BLaER1 treated with 17β-estradiol and CSF1 and Interleukin-3, amounts not matched to agents 10 nM and 100 nM (cell line): ENCODE measurements around the gene BEND4.

Experiments used
- H3K27ac ChIP-seq, 11 experiments: shearing (Covaris generic); formaldehyde crosslinking; 2 replicates each; pipeline ENCODE4 v1.8.1; 2022
- H3K27me3 ChIP-seq, 11 experiments: shearing (Covaris generic); formaldehyde crosslinking; 2 replicates each; pipeline ENCODE4 v1.8.1; 2022
- H3K36me3 ChIP-seq, 11 experiments: shearing (Covaris generic); formaldehyde crosslinking; 2 replicates each; pipeline ENCODE4 v1.8.1; 2022
- H3K4me1 ChIP-seq, 10 experiments: shearing (Covaris generic); formaldehyde crosslinking; 2 replicates each; pipeline ENCODE4 v1.8.1; 2022
- H3K4me2 ChIP-seq, 11 experiments: shearing (Covaris generic); formaldehyde crosslinking; 2 replicates each; pipeline ENCODE4 v1.8.1; 2022
- H3K4me3 ChIP-seq, 10 experiments: shearing (Covaris generic); formaldehyde crosslinking; 2 replicates each; pipeline ENCODE4 v1.8.1; 2022
- H3K9ac ChIP-seq, 11 experiments: shearing (Covaris generic); formaldehyde crosslinking; 2 replicates each; pipeline ENCODE4 v1.8.1; 2022
- H3K9me3 ChIP-seq, 11 experiments: shearing (Covaris generic); formaldehyde crosslinking; replicated peaks in 1 of 11; 2 replicates each; pipeline ENCODE4 v1.8.1; 2022
- H4K20me1 ChIP-seq, 11 experiments: shearing (Covaris generic); formaldehyde crosslinking; 2 replicates each; pipeline ENCODE4 v1.8.1; 2022
- Cebpa-rat ChIP-seq, 11 experiments: shearing (Covaris generic); IDR thresholded peaks; 2 replicates each; pipeline ENCODE4 v1.8.1; 2022

Gene BEND4

DNA sequence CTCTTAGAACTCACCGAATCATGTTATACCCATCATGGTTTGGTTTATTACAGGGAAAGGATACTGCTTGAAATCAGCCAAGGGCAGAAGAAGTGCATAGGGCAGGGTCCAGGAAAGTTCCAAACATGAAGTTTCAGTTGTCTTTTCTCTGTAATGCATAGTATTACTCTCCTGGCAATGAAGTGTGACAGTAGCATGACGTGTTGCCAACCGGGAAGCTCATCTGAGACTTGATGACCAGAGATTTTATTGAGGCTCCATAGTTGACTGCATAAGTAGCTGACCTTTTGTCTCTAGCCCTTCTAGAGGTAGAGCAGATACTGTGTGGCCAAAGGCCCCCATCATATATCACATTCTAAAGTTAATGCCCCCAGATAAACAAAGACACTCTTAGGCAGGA lies 72.1 kb downstream of the BEND4 start:
- H4K20me1 ChIP-seq: no peaks in the 10 kb centered on the region
- no peak overlapping the region for H3K4me3 ChIP-seq
- H3K27ac ChIP-seq: no peak overlapping the region
- no peak overlapping the region for H3K4me2 ChIP-seq
- H3K27me3 ChIP-seq: no peaks in the 10 kb centered on the region
- H3K9ac ChIP-seq: no peak overlapping the region
- H3K36me3 ChIP-seq: peaks cover 8 to 74% (median 37%) of the 10 kb centered on the region in 11 experiments; a peak in 21 of 22 replicates
- H3K9me3 ChIP-seq: no peaks in the 10 kb centered on the region
- no peak for TF ChIP-seq Cebpa-rat (IDR thresholded peaks at IDR 0.05)
- no peaks in the 10 kb centered on the region for H3K4me1 ChIP-seq

GRCh38 chr4:42078184-42078801 lies 74.2 kb downstream of the BEND4 start:
- no peak for TF ChIP-seq Cebpa-rat (IDR thresholded peaks at IDR 0.05)
- Histone ChIP-seq H3K27me3 (no peaks in the 10 kb centered on the region), H3K9ac (no peak overlapping the region), H3K4me1 (no peaks in the 10 kb centered on the region), H3K4me3 (no peak overlapping the region), H3K27ac (no peak overlapping the region), H4K20me1 (no peaks in the 10 kb centered on the region), H3K4me2 (no peak overlapping the region), H3K36me3 (peaks cover 8 to 77% (median 38%) of the 10 kb centered on the region in 11 experiments), H3K9me3 (no peaks in the 10 kb centered on the region)

- TF ChIP-seq Cebpa-rat (IDR thresholded peaks at IDR 0.05): no peak
Observed at GRCh38 chr4:42074294-42074693, 78.2 kb downstream of the BEND4 start.

DNA sequence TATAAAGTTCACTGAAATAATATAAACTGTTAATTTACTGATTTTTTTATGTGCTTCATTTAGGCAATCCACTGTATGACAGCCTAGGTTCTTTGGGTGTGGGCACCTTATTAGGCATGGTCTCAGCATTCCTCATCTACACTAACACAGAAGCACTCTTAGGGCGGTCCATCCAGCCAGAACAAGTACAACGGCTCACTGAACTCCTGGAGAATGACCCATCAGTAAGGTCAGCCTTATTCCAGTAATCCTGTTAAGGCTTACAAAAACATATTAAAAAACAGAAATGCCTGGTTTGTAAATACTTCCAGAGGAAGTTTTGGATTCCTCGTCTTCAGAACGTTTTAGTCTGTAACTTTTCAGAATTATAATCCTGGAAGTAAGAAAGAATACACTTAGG lies 82.0 kb downstream of the BEND4 start:
- no peak for TF ChIP-seq Cebpa-rat (IDR thresholded peaks at IDR 0.05)
- Histone ChIP-seq H3K27ac (no peak overlapping the region), H3K27me3 (no peaks in the 10 kb centered on the region), H3K9me3 (no peaks in the 10 kb centered on the region), H3K4me2 (no peak overlapping the region), H3K4me3 (no peak overlapping the region), H3K36me3 (peaks cover 27 to 83% (median 45%) of the 10 kb centered on the region in 11 experiments), H3K4me1 (no peaks in the 10 kb centered on the region), H3K9ac (no peak overlapping the region), H4K20me1 (no peaks in the 10 kb centered on the region)

More at GRCh38 chr4:42074294-42074693, 78.2 kb downstream of the BEND4 start:
- Histone ChIP-seq H3K4me1 (no peaks in the 10 kb centered on the region), H3K27me3 (no peaks in the 10 kb centered on the region), H3K9ac (no peak overlapping the region), H3K4me3 (no peak overlapping the region), H4K20me1 (no peaks in the 10 kb centered on the region), H3K36me3 (peaks cover 18 to 82% (median 32%) of the 10 kb centered on the region in 11 experiments), H3K9me3 (no peaks in the 10 kb centered on the region), H3K4me2 (no peak overlapping the region), H3K27ac (no peak overlapping the region)

GRCh38 chr4:42067264-42067663 lies 85.2 kb downstream of the BEND4 start:
- Histone ChIP-seq H4K20me1 (no peaks in the 10 kb centered on the region), H3K27ac (no peak overlapping the region), H3K9me3 (no peaks in the 10 kb centered on the region), H3K4me3 (no peak overlapping the region), H3K36me3 (peaks cover 36 to 90% (median 58%) of the 10 kb centered on the region in 11 experiments; a peak in 21 of 22 replicates), H3K4me1 (no peaks in the 10 kb centered on the region), H3K9ac (no peak overlapping the region), H3K4me2 (no peak overlapping the region), H3K27me3 (no peaks in the 10 kb centered on the region)
- no peak for TF ChIP-seq Cebpa-rat (IDR thresholded peaks at IDR 0.05)

DNA sequence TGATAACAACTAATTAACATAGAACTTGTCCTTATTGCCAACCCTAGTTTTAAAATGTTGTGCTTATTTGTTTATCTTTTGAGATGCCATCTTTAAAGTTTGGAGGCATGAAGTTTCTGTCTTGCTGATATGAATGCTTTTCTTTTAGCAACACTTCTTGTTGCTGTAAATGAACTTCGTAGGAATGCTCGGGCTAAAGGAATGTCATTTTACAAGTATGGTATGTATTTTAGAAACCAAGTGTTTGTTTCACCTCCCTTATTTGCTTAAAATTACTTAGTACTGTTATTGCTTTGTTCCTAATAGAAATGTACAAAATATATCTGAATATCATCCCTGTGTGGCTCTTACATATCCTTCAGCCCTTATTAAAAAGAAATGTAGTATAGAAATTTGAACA lies 86.1 kb downstream of the BEND4 start:
- Histone ChIP-seq H3K4me2 (no peak overlapping the region), H3K9me3 (no peaks in the 10 kb centered on the region), H3K27ac (no peak overlapping the region), H3K27me3 (no peaks in the 10 kb centered on the region), H3K9ac (no peak overlapping the region), H3K4me1 (no peaks in the 10 kb centered on the region), H3K4me3 (no peak overlapping the region), H4K20me1 (no peaks in the 10 kb centered on the region), H3K36me3 (peaks cover 39 to 90% (median 65%) of the 10 kb centered on the region in 11 experiments; a peak in 21 of 22 replicates)
- no peak for TF ChIP-seq Cebpa-rat (IDR thresholded peaks at IDR 0.05)
